ENCODE results near the gene CCDC183. TPM values are rescaled to one million over a fixed set of nuclear protein-coding genes. Genes with fewer than 3 reads are reported as not detected.
A peak's percentile ranks its signal among the peaks of the same experiment; 100 is the strongest.

Gene CCDC183
- polyA plus RNA-seq, 3 donors, result 0.54 to 2.1 TPM; not detected in 1

GRCh38 chr9:136748666-136749611 lies 47.2 kb upstream of the CCDC183 start:
- intact Hi-C loops (cut with micrococcal nuclease), result no loop called here
- no peaks in the 10 kb centered on the region for H3K36me3 Mint-ChIP-seq
- H3K9ac ChIP-seq (ENCODE audit: insufficient read depth, low read length, poor library complexity, severe bottlenecking), result no peak overlapping the region
- H3K9me3 ChIP-seq (replicated peaks in 1 of 2; ENCODE audit: control insufficient read depth in 1 of 2, insufficient read depth in 1 of 2, low read length in 2 of 2), result peaks cover 16 to 23% of the 10 kb centered on the region in 2 donors
- H3K27me3 ChIP-seq (ENCODE audit: control insufficient read depth in 2 of 2, insufficient read depth in 2 of 2, low read length in 2 of 2), result no peaks in the 10 kb centered on the region
- H3K4me3 Mint-ChIP-seq, result no peak overlapping the region
- no peak overlapping the region for H2AFZ ChIP-seq (ENCODE audit: insufficient read depth, low read depth, low read length, poor library complexity, severe bottlenecking)
- H3K9me3 Mint-ChIP-seq, result peaks cover 14 to 24% (median 23%) of the 10 kb centered on the region in 7 donors
- TF ChIP-seq, protein P1, sequence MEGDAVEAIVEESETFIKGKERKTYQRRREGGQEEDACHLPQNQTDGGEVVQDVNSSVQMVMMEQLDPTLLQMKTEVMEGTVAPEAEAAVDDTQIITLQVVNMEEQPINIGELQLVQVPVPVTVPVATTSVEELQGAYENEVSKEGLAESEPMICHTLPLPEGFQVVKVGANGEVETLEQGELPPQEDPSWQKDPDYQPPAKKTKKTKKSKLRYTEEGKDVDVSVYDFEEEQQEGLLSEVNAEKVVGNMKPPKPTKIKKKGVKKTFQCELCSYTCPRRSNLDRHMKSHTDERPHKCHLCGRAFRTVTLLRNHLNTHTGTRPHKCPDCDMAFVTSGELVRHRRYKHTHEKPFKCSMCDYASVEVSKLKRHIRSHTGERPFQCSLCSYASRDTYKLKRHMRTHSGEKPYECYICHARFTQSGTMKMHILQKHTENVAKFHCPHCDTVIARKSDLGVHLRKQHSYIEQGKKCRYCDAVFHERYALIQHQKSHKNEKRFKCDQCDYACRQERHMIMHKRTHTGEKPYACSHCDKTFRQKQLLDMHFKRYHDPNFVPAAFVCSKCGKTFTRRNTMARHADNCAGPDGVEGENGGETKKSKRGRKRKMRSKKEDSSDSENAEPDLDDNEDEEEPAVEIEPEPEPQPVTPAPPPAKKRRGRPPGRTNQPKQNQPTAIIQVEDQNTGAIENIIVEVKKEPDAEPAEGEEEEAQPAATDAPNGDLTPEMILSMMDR (IDR thresholded peaks at IDR 0.05), result no peak
- peaks cover 8 to 37% (median 8%) of the 10 kb centered on the region in 3 donors for H3K27me3 Mint-ChIP-seq (ENCODE audit: low read depth in 3 of 3)
- H3K27ac Mint-ChIP-seq, result peak overlapping the region in 1 of 7 donors; percentile 63
- no peak overlapping the region for H3K4me2 ChIP-seq (replicated peaks; ENCODE audit: extremely low read depth, low read length, poor library complexity, severe bottlenecking)
- no peaks in the 10 kb centered on the region for H3K36me3 ChIP-seq (replicated peaks in 1 of 2; ENCODE audit: control insufficient read depth in 1 of 2, insufficient read depth in 2 of 2, low read length in 2 of 2)
- no peaks in the 10 kb centered on the region for H3K4me1 ChIP-seq (ENCODE audit: control insufficient read depth in 1 of 2, insufficient read depth in 2 of 2, low read length in 2 of 2)
- H3K4me3 ChIP-seq (replicated peaks in 1 of 3; ENCODE audit: low read depth in 2 of 3, low read length in 3 of 3), result no peak overlapping the region
- H4K20me1 ChIP-seq (ENCODE audit: insufficient read depth, low read length), result no peaks in the 10 kb centered on the region
- peaks cover 10% of the 10 kb centered on the region for H3K4me1 Mint-ChIP-seq
- DNase-seq, result no peak
- no peak overlapping the region for H3K27ac ChIP-seq (ENCODE audit: low read depth in 1 of 2, low read length in 2 of 2)
- no peaks in the 10 kb centered on the region for H3K79me2 ChIP-seq (ENCODE audit: insufficient read depth, low read length)
- WGBS (ENCODE audit: insufficient coverage), result 42% methylated on average over 13 of the region's 21 CpGs

GRCh38 chr9:136750526-136750925 lies 45.6 kb upstream of the CCDC183 start:
- WGBS (ENCODE audit: insufficient coverage), result 88% methylated on average over 1 of the region's 2 CpGs
- H3K27ac Mint-ChIP-seq, result no peak overlapping the region

More at GRCh38 chr9:136750526-136750925, 45.6 kb upstream of the CCDC183 start:
- intact Hi-C loops (cut with micrococcal nuclease), result no loop called here
- no peaks in the 10 kb centered on the region for H3K79me2 ChIP-seq (ENCODE audit: insufficient read depth, low read length)
- TF ChIP-seq, protein P1 (IDR thresholded peaks at IDR 0.05), result no peak
- peaks cover 18 to 27% of the 10 kb centered on the region in 2 donors for H3K9me3 ChIP-seq (replicated peaks in 1 of 2; ENCODE audit: control insufficient read depth in 1 of 2, insufficient read depth in 1 of 2, low read length in 2 of 2)
- DNase-seq, result no peak
- H3K27me3 ChIP-seq (ENCODE audit: control insufficient read depth in 2 of 2, insufficient read depth in 2 of 2, low read length in 2 of 2), result no peaks in the 10 kb centered on the region
- Mint-ChIP-seq H3K36me3 (no peaks in the 10 kb centered on the region), H3K4me3 (no peak overlapping the region), H3K27me3 (ENCODE audit: low read depth in 3 of 3) (peaks cover 6 to 36% (median 8%) of the 10 kb centered on the region in 3 donors), H3K4me1 (peaks cover 10% of the 10 kb centered on the region), H3K9me3 (peaks cover 16 to 28% (median 26%) of the 10 kb centered on the region in 7 donors)
- H2AFZ ChIP-seq (ENCODE audit: insufficient read depth, low read depth, low read length, poor library complexity, severe bottlenecking), result no peak overlapping the region
- H3K36me3 ChIP-seq (replicated peaks in 1 of 2; ENCODE audit: control insufficient read depth in 1 of 2, insufficient read depth in 2 of 2, low read length in 2 of 2), result no peaks in the 10 kb centered on the region
- H3K9ac ChIP-seq (ENCODE audit: insufficient read depth, low read length, poor library complexity, severe bottlenecking), result no peak overlapping the region
- H4K20me1 ChIP-seq (ENCODE audit: insufficient read depth, low read length), result no peaks in the 10 kb centered on the region
- no peaks in the 10 kb centered on the region for H3K4me1 ChIP-seq (ENCODE audit: control insufficient read depth in 1 of 2, insufficient read depth in 2 of 2, low read length in 2 of 2)
- no peak overlapping the region for H3K4me3 ChIP-seq (replicated peaks in 1 of 3; ENCODE audit: low read depth in 2 of 3, low read length in 3 of 3)
- no peak overlapping the region for H3K4me2 ChIP-seq (replicated peaks; ENCODE audit: extremely low read depth, low read length, poor library complexity, severe bottlenecking)
- H3K27ac ChIP-seq (ENCODE audit: low read depth in 1 of 2, low read length in 2 of 2), result no peak overlapping the region
